NB4 (cell line): ENCODE data around the gene TMED8.

Experiments used
- MAX ChIP-seq: IDR thresholded peaks from 2 replicates; pipeline ENCODE4 v1.6.1; 2011; ENCODE audit warnings: low read depth, low read length
- MYC ChIP-seq: IDR thresholded peaks from 2 replicates; pipeline ENCODE4 v1.6.1; 2011; ENCODE audit warnings: low read depth, low read length
- POLR2A ChIP-seq: IDR thresholded peaks from 2 replicates; pipeline ENCODE4 v1.6.1; 2011; ENCODE audit warnings: mild to moderate bottlenecking; ENCODE audit not compliant: insufficient read length; ENCODE audit errors: extremely low read depth
- TF ChIP-seq, protein P1 (sequence below): IDR thresholded peaks from one replicate; pipeline ENCODE4 v1.5.1; 2012; ENCODE audit warnings: low read depth, low read length

DNA sequence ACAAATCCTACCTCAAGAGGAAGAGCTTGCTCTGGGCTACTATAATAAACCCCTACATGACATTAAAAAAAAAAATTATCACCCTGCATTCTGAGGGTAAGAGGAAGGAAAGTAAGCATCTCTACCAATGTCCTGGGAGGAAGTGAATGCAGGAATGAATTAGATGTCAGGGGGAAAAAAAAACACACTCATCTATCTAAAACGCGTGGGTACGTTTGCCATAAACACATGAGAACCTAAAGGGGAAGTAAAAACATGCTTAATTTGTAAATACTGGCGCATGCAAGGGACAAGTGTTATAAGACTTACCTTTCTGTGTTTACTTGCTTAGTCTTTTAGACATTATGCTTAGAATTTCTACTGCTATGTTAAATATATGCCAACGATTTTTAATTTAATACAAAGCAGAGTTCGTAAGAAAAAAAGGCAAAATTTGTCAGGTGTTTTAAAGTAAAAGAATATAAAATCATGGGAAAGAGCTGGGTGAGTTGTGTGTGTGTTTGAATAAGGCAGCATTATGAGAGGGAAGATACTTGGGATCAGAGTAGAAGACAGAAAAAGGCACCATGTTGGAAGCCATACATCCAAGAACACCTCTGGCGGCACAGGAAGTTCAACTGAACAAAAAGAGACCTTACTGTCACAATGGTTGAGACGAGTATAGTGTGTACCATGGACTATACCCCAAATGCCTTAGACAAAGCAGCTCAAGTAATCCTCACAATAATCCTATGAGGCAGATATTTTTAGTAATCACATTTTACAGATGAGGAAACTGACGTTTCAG is 1.5 kb downstream of the TMED8 start:
- TF ChIP-seq, protein P1, sequence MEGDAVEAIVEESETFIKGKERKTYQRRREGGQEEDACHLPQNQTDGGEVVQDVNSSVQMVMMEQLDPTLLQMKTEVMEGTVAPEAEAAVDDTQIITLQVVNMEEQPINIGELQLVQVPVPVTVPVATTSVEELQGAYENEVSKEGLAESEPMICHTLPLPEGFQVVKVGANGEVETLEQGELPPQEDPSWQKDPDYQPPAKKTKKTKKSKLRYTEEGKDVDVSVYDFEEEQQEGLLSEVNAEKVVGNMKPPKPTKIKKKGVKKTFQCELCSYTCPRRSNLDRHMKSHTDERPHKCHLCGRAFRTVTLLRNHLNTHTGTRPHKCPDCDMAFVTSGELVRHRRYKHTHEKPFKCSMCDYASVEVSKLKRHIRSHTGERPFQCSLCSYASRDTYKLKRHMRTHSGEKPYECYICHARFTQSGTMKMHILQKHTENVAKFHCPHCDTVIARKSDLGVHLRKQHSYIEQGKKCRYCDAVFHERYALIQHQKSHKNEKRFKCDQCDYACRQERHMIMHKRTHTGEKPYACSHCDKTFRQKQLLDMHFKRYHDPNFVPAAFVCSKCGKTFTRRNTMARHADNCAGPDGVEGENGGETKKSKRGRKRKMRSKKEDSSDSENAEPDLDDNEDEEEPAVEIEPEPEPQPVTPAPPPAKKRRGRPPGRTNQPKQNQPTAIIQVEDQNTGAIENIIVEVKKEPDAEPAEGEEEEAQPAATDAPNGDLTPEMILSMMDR = no peak
- TF ChIP-seq POLR2A (no peak), MAX (no peak; the same call in 1 of the 2 replicates), MYC (no peak)
